H9 (cell line): ENCODE measurements around the gene SH3BGRL3. TPM values are rescaled to one million over a fixed set of nuclear protein-coding genes. Genes with fewer than 3 reads are reported as not detected.

Experiments
- DNase-seq: peaks from one replicate; pipeline ENCODE4 v3.0.0-alpha.2; 2017
- H2AFZ ChIP-seq: one replicate; pipeline ENCODE4 v1.6.1; 2013; ENCODE audit warnings: mild to moderate bottlenecking, low read length, control low read depth, moderate library complexity
- H2AK5ac ChIP-seq: 2 replicates; pipeline ENCODE4 v1.6.1; 2013; ENCODE audit warnings: low read length, control low read depth, mixed read lengths; ENCODE audit not compliant: insufficient read length
- H2BK120ac ChIP-seq: one replicate; pipeline ENCODE4 v1.6.1; 2013; ENCODE audit warnings: low read depth, mild to moderate bottlenecking, low read length, control low read depth, inconsistent platforms; ENCODE audit not compliant: poor library complexity, severe bottlenecking
- H2BK12ac ChIP-seq: 2 replicates; pipeline ENCODE4 v1.6.1; 2013; ENCODE audit warnings: low read length, control low read depth, mixed read lengths, low read depth; ENCODE audit not compliant: insufficient read length
- H2BK15ac ChIP-seq: 2 replicates; pipeline ENCODE4 v1.6.1; 2013; ENCODE audit warnings: low read depth, low read length, control low read depth
- H2BK20ac ChIP-seq: one replicate; pipeline ENCODE4 v1.6.1; 2013; ENCODE audit warnings: low read depth, mild to moderate bottlenecking, low read length, control low read depth, inconsistent platforms; ENCODE audit not compliant: poor library complexity, severe bottlenecking
- H2BK5ac ChIP-seq: 2 replicates; pipeline ENCODE4 v1.6.1; 2013; ENCODE audit warnings: low read length, control low read depth, mixed read lengths; ENCODE audit not compliant: insufficient read length
- H3K14ac ChIP-seq: 2 replicates; pipeline ENCODE4 v1.6.1; 2013; ENCODE audit warnings: low read length, control low read depth; ENCODE audit not compliant: insufficient read depth
- H3K18ac ChIP-seq: 2 replicates; pipeline ENCODE4 v1.6.1; 2013; ENCODE audit warnings: low read depth, mild to moderate bottlenecking, mixed read lengths, low read length, control low read depth; ENCODE audit not compliant: insufficient read length
- H3K23ac ChIP-seq: 2 replicates; pipeline ENCODE4 v1.6.1; 2013; ENCODE audit warnings: low read length, control low read depth, mixed read lengths, low read depth; ENCODE audit not compliant: insufficient read length
- H3K23me2 ChIP-seq: 2 replicates; pipeline ENCODE4 v1.6.1; 2013; ENCODE audit warnings: low read depth, mild to moderate bottlenecking, mixed read lengths, low read length, control low read depth; ENCODE audit not compliant: insufficient read length, poor library complexity, severe bottlenecking
- H3K27ac ChIP-seq: 2 replicates; pipeline ENCODE4 v1.5.1; 2013; ENCODE audit warnings: low read length, control low read depth, mixed read lengths, low read depth; ENCODE audit not compliant: insufficient read length
- H3K27me3 ChIP-seq: 2 replicates; pipeline ENCODE4 v1.6.1; 2013; ENCODE audit warnings: low read length, control low read depth, inconsistent platforms; ENCODE audit not compliant: insufficient read depth
- H3K4ac ChIP-seq: 2 replicates; pipeline ENCODE4 v1.6.1; 2013; ENCODE audit warnings: low read depth, mild to moderate bottlenecking, control low read depth, inconsistent platforms, low read length, moderate library complexity
- H3K4me1 ChIP-seq: 2 replicates; pipeline ENCODE4 v1.6.1; 2013; ENCODE audit warnings: low read length, control low read depth, inconsistent platforms; ENCODE audit not compliant: insufficient read depth
- H3K4me2 ChIP-seq: 2 replicates; pipeline ENCODE4 v1.6.1; 2013; ENCODE audit warnings: low read length, control low read depth, mixed read lengths; ENCODE audit not compliant: insufficient read length, insufficient read depth
- H3K56ac ChIP-seq: 2 replicates; pipeline ENCODE4 v1.6.1; 2013; ENCODE audit warnings: low read depth, mild to moderate bottlenecking, mixed read lengths, low read length, control low read depth; ENCODE audit not compliant: insufficient read length
- H3K79me1 ChIP-seq: 2 replicates; pipeline ENCODE4 v1.6.1; 2013; ENCODE audit warnings: low read depth, mild to moderate bottlenecking, moderate library complexity, low read length, control low read depth, inconsistent platforms; ENCODE audit not compliant: insufficient read depth, poor library complexity, severe bottlenecking
- H3K79me2 ChIP-seq: 2 replicates; pipeline ENCODE4 v1.6.1; 2013; ENCODE audit warnings: low read length, control low read depth, inconsistent platforms; ENCODE audit not compliant: insufficient read depth
- H3K9ac ChIP-seq: 2 replicates; pipeline ENCODE4 v1.6.1; 2013; ENCODE audit warnings: low read length, control low read depth, mixed read lengths; ENCODE audit not compliant: insufficient read length; ENCODE audit errors: extremely low read depth
- H3K9me3 ChIP-seq: one replicate; pipeline ENCODE4 v1.6.1; 2013; ENCODE audit warnings: low read depth, low read length, inconsistent platforms; ENCODE audit not compliant: control insufficient read depth
- H3T11ph ChIP-seq: one replicate; pipeline ENCODE4 v1.6.1; 2013; ENCODE audit warnings: mild to moderate bottlenecking, low read length, control low read depth, inconsistent platforms
- H4K20me1 ChIP-seq: one replicate; pipeline ENCODE4 v1.6.1; 2013; ENCODE audit not compliant: control insufficient read depth, insufficient read length, insufficient read depth
- H4K5ac ChIP-seq: 2 replicates; pipeline ENCODE4 v1.6.1; 2013; ENCODE audit warnings: low read depth, mild to moderate bottlenecking, mixed read lengths, low read length, control low read depth; ENCODE audit not compliant: insufficient read length
- H4K8ac ChIP-seq: replicated peaks from 2 replicates; pipeline ENCODE4 v1.6.1; 2013; ENCODE audit warnings: low read length, control low read depth, mixed read lengths, low read depth; ENCODE audit not compliant: insufficient read length
- H4K91ac ChIP-seq: 2 replicates; pipeline ENCODE4 v1.6.1; 2013; ENCODE audit warnings: low read depth, mild to moderate bottlenecking, moderate library complexity, mixed read lengths, low read length, control low read depth; ENCODE audit not compliant: insufficient read length
- H3K27ac Mint-ChIP-seq, 3 experiments: 2 replicates in 2 of 3; 3 replicates in 1 of 3; pipeline ENCODE4 v1.8.0; 2020 to 2021; ENCODE audit warnings: mixed read lengths in 3 of 3, mild to moderate bottlenecking in 1 of 3, moderate library complexity in 1 of 3
- H3K27me3 Mint-ChIP-seq: 2 replicates; pipeline ENCODE4 v1.8.0; 2021; ENCODE audit warnings: low read depth, mild to moderate bottlenecking, moderate library complexity, mixed read lengths
- H3K36me3 Mint-ChIP-seq, 3 experiments: 2 replicates in 2 of 3; 3 replicates in 1 of 3; pipeline ENCODE4 v1.8.0; 2020 to 2021; ENCODE audit warnings: low read depth in 3 of 3, mixed read lengths in 3 of 3; ENCODE audit not compliant: insufficient read depth in 1 of 3
- H3K4me1 Mint-ChIP-seq, 2 experiments: 2 replicates each; pipeline ENCODE4 v1.8.0; 2020; ENCODE audit warnings: mixed read lengths in 2 of 2
- H3K4me3 Mint-ChIP-seq, 2 experiments: 2 replicates in 1 of 2; 3 replicates in 1 of 2; pipeline ENCODE4 v1.8.0; 2020 to 2021; ENCODE audit warnings: mild to moderate bottlenecking in 2 of 2, mixed read lengths in 2 of 2, moderate library complexity in 1 of 2
- H3K9me3 Mint-ChIP-seq, 2 experiments: 2 replicates in 1 of 2; 3 replicates in 1 of 2; pipeline ENCODE4 v1.8.0; 2020; ENCODE audit warnings: mild to moderate bottlenecking in 2 of 2, mixed read lengths in 2 of 2, moderate library complexity in 1 of 2
- WGBS: extraction: QIAGEN DNeasy Blood & Tissue Kit; methylation state at CpG from one replicate; pipeline ENCODE4 v1.1.7; 2013; ENCODE audit warnings: missing lambda C conversion rate, low lambda C conversion rate, mixed read lengths; ENCODE audit not compliant: insufficient read length; ENCODE audit errors: extremely low coverage; 5-methylcytosine and 5-hydroxymethylcytosine counted together
- total RNA-seq: library from RNA; stranded (reverse); gene quantifications from 2 replicates; pipeline ENCODE4 v1.2.1, GENCODE V29; 2021
- TF ChIP-seq, protein P1 (sequence below): fragments of 200-600 bp; sonication (generic); conservative IDR thresholded peaks from 3 replicates; pipeline ENCODE4 v1.8.0; 2021; ENCODE audit warnings: antibody characterized with exemption, mild to moderate bottlenecking

The SH3BGRL3 gene
- total RNA-seq, 1 experiment from 2014 or later: 86.3 TPM

DNA sequence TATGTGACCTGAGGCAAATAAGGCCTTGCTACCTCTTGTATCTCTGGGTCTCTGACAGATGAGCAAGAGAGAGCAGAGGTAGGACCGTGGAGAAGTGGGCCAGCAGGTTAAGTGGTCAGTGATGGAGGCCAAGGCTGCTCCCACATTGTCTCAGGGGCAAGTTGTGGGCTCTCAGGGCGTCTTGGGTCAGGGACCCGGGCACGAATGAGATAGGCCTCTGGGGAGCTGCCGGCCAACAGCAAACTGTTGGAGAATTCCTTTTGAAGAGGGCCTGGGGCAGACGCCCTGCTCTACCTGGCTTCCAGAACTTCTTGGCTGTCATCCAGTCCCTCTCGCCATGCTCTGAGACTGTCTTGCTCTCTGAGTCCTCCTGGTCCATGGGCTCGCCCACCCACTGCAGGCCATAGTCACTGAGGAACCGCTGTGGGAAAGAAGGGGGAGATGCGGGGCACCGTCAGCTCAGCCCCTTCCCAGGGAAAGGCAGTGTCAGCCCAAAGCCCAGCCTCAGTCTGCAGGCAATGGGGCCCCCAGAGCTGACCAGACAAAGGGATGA, 14.1 kb downstream of the SH3BGRL3 start:
- Histone ChIP-seq H3K79me2 (no peaks in the 10 kb centered on the region), H4K20me1 (no peaks in the 10 kb centered on the region), H3K27me3 (no peaks in the 10 kb centered on the region), H3K4me1 (peaks cover 3% of the 10 kb centered on the region; the same call in 1 of the 2 replicates), H2BK120ac (no peak overlapping the region), H3K4me2 (no peak overlapping the region), H2BK20ac (no peak overlapping the region), H3K79me1 (no peaks in the 10 kb centered on the region), H2AFZ (no peak overlapping the region), H3K23me2 (no peaks in the 10 kb centered on the region), H3K9me3 (no peaks in the 10 kb centered on the region), H3K14ac (no peak overlapping the region), H2BK5ac (no peak overlapping the region), H2BK12ac (no peak overlapping the region), H2BK15ac (no peak overlapping the region), H3K9ac (no peak overlapping the region), H3K23ac (no peak overlapping the region), H4K91ac (no peak overlapping the region), H3T11ph (no peak overlapping the region), H3K18ac (no peak overlapping the region), H2AK5ac (no peak overlapping the region), H3K56ac (no peak overlapping the region), H3K4ac (no peak overlapping the region), H3K27ac (no peak overlapping the region), H4K8ac (no peak overlapping the region), H4K5ac (no peak overlapping the region)
- Mint-ChIP-seq H3K27me3 (no peaks in the 10 kb centered on the region), H3K9me3 (no peaks in the 10 kb centered on the region), H3K36me3 (peaks cover 0 to 2% (median 0%) of the 10 kb centered on the region in 3 experiments; a peak in 1 of 7 replicates), H3K27ac (no peak overlapping the region), H3K4me1 (peaks cover 24 to 28% of the 10 kb centered on the region in 2 experiments), H3K4me3 (no peak overlapping the region)
- WGBS: no CpG with 5 or more reads among the region's 11 CpGs
- DNase-seq: no peak
- TF ChIP-seq, protein P1, sequence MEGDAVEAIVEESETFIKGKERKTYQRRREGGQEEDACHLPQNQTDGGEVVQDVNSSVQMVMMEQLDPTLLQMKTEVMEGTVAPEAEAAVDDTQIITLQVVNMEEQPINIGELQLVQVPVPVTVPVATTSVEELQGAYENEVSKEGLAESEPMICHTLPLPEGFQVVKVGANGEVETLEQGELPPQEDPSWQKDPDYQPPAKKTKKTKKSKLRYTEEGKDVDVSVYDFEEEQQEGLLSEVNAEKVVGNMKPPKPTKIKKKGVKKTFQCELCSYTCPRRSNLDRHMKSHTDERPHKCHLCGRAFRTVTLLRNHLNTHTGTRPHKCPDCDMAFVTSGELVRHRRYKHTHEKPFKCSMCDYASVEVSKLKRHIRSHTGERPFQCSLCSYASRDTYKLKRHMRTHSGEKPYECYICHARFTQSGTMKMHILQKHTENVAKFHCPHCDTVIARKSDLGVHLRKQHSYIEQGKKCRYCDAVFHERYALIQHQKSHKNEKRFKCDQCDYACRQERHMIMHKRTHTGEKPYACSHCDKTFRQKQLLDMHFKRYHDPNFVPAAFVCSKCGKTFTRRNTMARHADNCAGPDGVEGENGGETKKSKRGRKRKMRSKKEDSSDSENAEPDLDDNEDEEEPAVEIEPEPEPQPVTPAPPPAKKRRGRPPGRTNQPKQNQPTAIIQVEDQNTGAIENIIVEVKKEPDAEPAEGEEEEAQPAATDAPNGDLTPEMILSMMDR: no peak
